ENCODE data around the gene KLK11. TPM values are rescaled to one million over a fixed set of nuclear protein-coding genes. Genes with fewer than 3 reads are reported as not detected.

The KLK11 gene
- total and polyA plus RNA-seq, 10 of the 15 experiments (the other 5 are each of a cell fraction or from before 2014, with no cell fraction given) = not detected

DNA sequence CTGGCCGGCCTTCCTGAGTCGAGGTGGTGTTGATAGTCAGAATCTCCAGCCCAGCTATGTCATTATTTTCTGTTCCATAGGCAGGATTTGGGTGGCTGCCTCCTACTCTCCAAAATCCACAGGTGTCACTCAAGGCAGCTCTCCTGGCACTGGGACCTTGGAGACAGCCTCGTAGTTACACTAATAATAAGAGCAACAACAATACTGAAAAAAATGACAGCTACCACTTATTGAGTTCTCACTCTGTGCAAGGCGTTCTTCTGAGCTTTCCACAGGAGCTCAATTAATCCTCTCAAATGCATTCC, 20.6 kb upstream of the KLK11 start (continued):
- TF ChIP-seq POU2F2 (IDR thresholded peaks at IDR 0.05; ENCODE audit: borderline replicate concordance, low read depth, low read length) (no peak), SPI1 (IDR thresholded peaks at IDR 0.05; ENCODE audit: borderline replicate concordance, insufficient read depth, low read depth, low read length) (no peak)

DNA sequence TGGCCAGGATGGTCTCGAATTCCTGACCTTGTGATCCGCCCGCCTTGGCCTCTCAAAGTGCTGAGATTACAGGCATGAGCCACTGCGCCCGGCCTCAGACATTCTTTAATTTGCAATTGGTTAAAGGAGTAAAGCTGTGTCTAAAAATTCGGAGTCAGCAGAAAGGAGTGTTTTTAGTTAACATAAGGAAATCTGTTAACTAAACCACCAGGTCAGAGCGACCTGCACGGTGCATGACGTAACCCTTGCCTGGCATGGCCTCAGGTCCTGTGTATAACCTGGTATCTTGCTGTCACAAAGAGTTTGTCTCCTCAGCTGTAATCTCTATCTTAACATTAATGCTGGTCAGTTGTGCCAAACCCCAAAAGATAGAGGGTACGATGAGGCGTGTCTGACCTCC, 17.9 kb upstream of the KLK11 start:
- no peaks in the 10 kb centered on the region for H3K9me3 ChIP-seq (replicated peaks; ENCODE audit: control insufficient read depth, insufficient read depth, low read length)
- intact Hi-C loops (cut with micrococcal nuclease; ENCODE audit: unreplicated experiment) = no loop called here
- no peak for FAIRE-seq
- no peak overlapping the region for H3K4me3 ChIP-seq
- WGBS (ENCODE audit: insufficient coverage, insufficient replicate concordance, low lambda C conversion rate, missing lambda C conversion rate) = 69% methylated on average over 11 of the region's 11 CpGs
- no peak overlapping the region for H2AFZ ChIP-seq (ENCODE audit: control insufficient read depth, low read depth, low read length)
- H3K27me3 ChIP-seq (replicated peaks in 1 of 2; ENCODE audit: control insufficient read depth in 2 of 2, insufficient read depth in 2 of 2, low read length in 1 of 2) = no peaks in the 10 kb centered on the region
- BruUV-seq (replicated peaks) = no TSS peak
- ATAC-seq = no peak
- CTCF ChIA-PET = no interaction called here
- H3K36me3 ChIP-seq (ENCODE audit: control insufficient read depth in 2 of 2, insufficient read depth in 2 of 2, low read length in 1 of 2) = no peaks in the 10 kb centered on the region
- no peak overlapping the region for H3K27ac ChIP-seq (ENCODE audit: control insufficient read depth, insufficient read depth)
- no peak for DNase-seq (ENCODE audit: low read depth, low spot score)
- RAD21 ChIA-PET (ENCODE audit: unreplicated experiment) = no interaction called here
- H3K4me1 ChIP-seq (ENCODE audit: control insufficient read depth, insufficient read depth, low read length) = no peaks in the 10 kb centered on the region
- H3K9ac ChIP-seq (ENCODE audit: control insufficient read depth, insufficient read depth, low read length) = no peak overlapping the region
- H3K79me2 ChIP-seq (ENCODE audit: control insufficient read depth, insufficient read depth, low read length) = no peaks in the 10 kb centered on the region
- POLR2A ChIA-PET = no interaction called here
- no peak overlapping the region for H3K4me2 ChIP-seq (ENCODE audit: control insufficient read depth, insufficient read depth)
- SMC1A ChIA-PET (ENCODE audit: uncharacterized antibody, unreplicated experiment) = no interaction called here
- in situ Hi-C loops (cut with MboI) = no loop called here
- H4K20me1 ChIP-seq (ENCODE audit: control insufficient read depth, insufficient read depth) = no peaks in the 10 kb centered on the region
- TF ChIP-seq STAT1 (conservative IDR thresholded peaks at IDR 0.05) (no peak), YBX1 (IDR thresholded peaks at IDR 0.05) (no peak), MYB (IDR thresholded peaks at IDR 0.05; ENCODE audit: borderline replicate concordance, low read depth, low read length) (no peak)

DNA sequence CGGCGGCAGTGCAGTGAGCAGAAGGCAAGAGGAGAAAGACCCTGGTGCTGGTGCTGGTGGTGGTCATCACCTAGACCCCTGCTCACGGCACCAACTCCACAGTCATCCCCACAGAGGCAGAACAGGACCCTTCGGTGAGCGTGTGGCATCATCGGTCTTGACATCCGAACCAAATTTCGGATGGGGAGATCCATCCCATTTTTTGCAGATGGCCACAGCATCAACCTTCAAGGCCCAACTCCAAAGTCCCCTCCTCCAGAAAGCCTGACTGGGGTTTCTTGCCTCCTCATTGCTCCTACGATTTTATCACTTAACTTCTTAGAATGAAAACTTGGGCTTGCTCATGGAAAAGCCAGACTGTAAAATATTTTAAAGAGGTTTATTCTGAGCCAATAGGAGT, 17.1 kb upstream of the KLK11 start:
- ATAC-seq = no peak
- in situ Hi-C loops (cut with MboI) (no loop called here), intact Hi-C loops (cut with micrococcal nuclease; ENCODE audit: unreplicated experiment) (no loop called here)
- SMC1A ChIA-PET (ENCODE audit: uncharacterized antibody, unreplicated experiment) = no interaction called here
- no peak for FAIRE-seq
- no peaks in the 10 kb centered on the region for H3K27me3 ChIP-seq (replicated peaks in 1 of 2; ENCODE audit: control insufficient read depth in 2 of 2, insufficient read depth in 2 of 2, low read length in 1 of 2)
- CTCF ChIA-PET = no interaction called here
- POLR2A ChIA-PET = no interaction called here
- DNase-seq (ENCODE audit: low read depth, low spot score) = no peak
- H3K27ac ChIP-seq (ENCODE audit: control insufficient read depth, insufficient read depth) = no peak overlapping the region
- H3K79me2 ChIP-seq (ENCODE audit: control insufficient read depth, insufficient read depth, low read length) = no peaks in the 10 kb centered on the region
- WGBS (ENCODE audit: insufficient coverage, insufficient replicate concordance, low lambda C conversion rate, missing lambda C conversion rate) = 48% methylated on average over 9 of the region's 9 CpGs
- no peak overlapping the region for H3K4me3 ChIP-seq
- H2AFZ ChIP-seq (ENCODE audit: control insufficient read depth, low read depth, low read length) = no peak overlapping the region
- RAD21 ChIA-PET (ENCODE audit: unreplicated experiment) = no interaction called here
- no peaks in the 10 kb centered on the region for H3K4me1 ChIP-seq (ENCODE audit: control insufficient read depth, insufficient read depth, low read length)
- H3K9ac ChIP-seq (ENCODE audit: control insufficient read depth, insufficient read depth, low read length) = no peak overlapping the region
- no peak overlapping the region for H3K4me2 ChIP-seq (ENCODE audit: control insufficient read depth, insufficient read depth)
- H4K20me1 ChIP-seq (ENCODE audit: control insufficient read depth, insufficient read depth) = no peaks in the 10 kb centered on the region
- BruUV-seq (replicated peaks) = no TSS peak
- no peaks in the 10 kb centered on the region for H3K9me3 ChIP-seq (replicated peaks; ENCODE audit: control insufficient read depth, insufficient read depth, low read length)
- no peaks in the 10 kb centered on the region for H3K36me3 ChIP-seq (ENCODE audit: control insufficient read depth in 2 of 2, insufficient read depth in 2 of 2, low read length in 1 of 2)
- no peak for TF ChIP-seq POU2F2 (IDR thresholded peaks at IDR 0.05; ENCODE audit: borderline replicate concordance, low read depth, low read length)
- TF ChIP-seq SRF (IDR thresholded peaks at IDR 0.05; ENCODE audit: low read depth in 2 of 2, low read length in 2 of 2) = no peak
- TF ChIP-seq FOXM1 (IDR thresholded peaks at IDR 0.05; ENCODE audit: low read depth, low read length) = no peak
- TF ChIP-seq, protein P1, sequence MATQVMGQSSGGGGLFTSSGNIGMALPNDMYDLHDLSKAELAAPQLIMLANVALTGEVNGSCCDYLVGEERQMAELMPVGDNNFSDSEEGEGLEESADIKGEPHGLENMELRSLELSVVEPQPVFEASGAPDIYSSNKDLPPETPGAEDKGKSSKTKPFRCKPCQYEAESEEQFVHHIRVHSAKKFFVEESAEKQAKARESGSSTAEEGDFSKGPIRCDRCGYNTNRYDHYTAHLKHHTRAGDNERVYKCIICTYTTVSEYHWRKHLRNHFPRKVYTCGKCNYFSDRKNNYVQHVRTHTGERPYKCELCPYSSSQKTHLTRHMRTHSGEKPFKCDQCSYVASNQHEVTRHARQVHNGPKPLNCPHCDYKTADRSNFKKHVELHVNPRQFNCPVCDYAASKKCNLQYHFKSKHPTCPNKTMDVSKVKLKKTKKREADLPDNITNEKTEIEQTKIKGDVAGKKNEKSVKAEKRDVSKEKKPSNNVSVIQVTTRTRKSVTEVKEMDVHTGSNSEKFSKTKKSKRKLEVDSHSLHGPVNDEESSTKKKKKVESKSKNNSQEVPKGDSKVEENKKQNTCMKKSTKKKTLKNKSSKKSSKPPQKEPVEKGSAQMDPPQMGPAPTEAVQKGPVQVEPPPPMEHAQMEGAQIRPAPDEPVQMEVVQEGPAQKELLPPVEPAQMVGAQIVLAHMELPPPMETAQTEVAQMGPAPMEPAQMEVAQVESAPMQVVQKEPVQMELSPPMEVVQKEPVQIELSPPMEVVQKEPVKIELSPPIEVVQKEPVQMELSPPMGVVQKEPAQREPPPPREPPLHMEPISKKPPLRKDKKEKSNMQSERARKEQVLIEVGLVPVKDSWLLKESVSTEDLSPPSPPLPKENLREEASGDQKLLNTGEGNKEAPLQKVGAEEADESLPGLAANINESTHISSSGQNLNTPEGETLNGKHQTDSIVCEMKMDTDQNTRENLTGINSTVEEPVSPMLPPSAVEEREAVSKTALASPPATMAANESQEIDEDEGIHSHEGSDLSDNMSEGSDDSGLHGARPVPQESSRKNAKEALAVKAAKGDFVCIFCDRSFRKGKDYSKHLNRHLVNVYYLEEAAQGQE (IDR thresholded peaks at IDR 0.05; ENCODE audit: low read depth, low read length) = no peak
- TF ChIP-seq TAF1 (IDR thresholded peaks at IDR 0.05; ENCODE audit: borderline replicate concordance, low read depth, low read length) = no peak
- no peak for TF ChIP-seq KAT2A (conservative IDR thresholded peaks at IDR 0.05; ENCODE audit: control insufficient read depth, low read depth, low read length)
- TF ChIP-seq RELA (IDR thresholded peaks at IDR 0.05; ENCODE audit: borderline replicate concordance, partially characterized antibody) = no peak
- TF ChIP-seq RFX5 (IDR thresholded peaks at IDR 0.05; ENCODE audit: low read depth, low read length) = no peak
- TF ChIP-seq CREM (IDR thresholded peaks at IDR 0.05; ENCODE audit: low read depth) = no peak
- TF ChIP-seq CREB1 (IDR thresholded peaks at IDR 0.05; ENCODE audit: low read depth) = no peak
- TF ChIP-seq ZNF274 (IDR thresholded peaks at IDR 0.05; ENCODE audit: insufficient read depth, insufficient read length) = no peak
- no peak for TF ChIP-seq MEF2B (IDR thresholded peaks at IDR 0.05; ENCODE audit: partially characterized antibody, poor library complexity, severe bottlenecking)
